HL-60/S4 treated with phorbol 12-myristate 13-acetate at 8.2 ng/mL for 4 days and 3 days (cell line): ENCODE results near the gene CCL25.
"Not testable (repeated sequence)": the region's sequence is repeated elsewhere in the genome, so short reads cannot be mapped to it uniquely, and the experiment has no call there.

ENCODE experiments used
- in situ Hi-C: fragments of 300-500 bp; cut with MboI; formaldehyde crosslinking; loops from 2 replicates; pipeline ENCODE4 v1.15.0; 2022; ENCODE audit warnings: low sequenced_read_pairs

Gene CCL25, protein sequence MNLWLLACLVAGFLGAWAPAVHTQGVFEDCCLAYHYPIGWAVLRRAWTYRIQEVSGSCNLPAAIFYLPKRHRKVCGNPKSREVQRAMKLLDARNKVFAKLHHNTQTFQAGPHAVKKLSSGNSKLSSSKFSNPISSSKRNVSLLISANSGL

DNA sequence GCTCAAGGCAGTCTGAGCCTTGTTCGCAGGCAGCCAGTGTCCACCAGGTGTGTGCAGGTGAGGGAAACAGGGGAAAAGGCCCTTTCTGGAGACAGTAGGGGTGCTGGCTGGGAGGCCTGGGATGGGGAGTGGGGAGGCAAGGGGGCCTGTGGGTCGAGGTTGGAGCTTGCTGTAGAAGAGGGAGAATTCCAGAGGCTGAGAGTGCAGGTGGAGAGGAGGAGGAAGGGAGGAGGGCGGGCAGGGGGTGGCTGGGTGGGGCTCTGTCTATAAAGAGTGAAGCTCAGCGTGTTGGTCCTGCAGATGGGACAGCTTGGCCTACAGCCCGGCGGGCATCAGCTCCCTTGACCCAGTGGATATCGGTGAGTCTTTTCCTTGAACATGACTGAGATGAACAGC is at the start of gene CCL25:
TSS of gene CCL25 (plus strand) at position 297 of the 396 bp plus-strand sequence. CDS start 290 bp downstream, outside the sequence.
- in situ Hi-C loops, result no loop called here

DNA sequence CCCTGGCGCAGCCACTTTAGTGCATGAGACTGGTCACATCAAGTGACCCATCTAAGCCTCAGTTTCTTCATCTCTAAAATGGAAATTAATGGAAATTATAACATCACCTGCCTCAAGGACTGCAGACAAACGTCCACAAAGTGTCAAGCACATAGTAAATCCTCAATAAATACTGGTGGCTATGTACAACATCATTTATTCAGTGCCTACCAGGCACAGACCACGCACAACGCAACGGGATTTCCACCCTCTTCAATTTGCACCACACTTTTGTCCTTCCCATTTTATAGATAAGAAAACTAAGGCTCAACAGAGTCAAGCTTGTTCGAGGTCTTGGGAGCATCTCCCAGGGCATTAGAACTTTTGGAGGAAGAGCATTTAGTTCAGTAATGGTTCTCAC is 48.6 kb upstream of the CCL25 start:
- in situ Hi-C loops, result loop anchor here (25.0 kb wide), 1 partner anchor 258 kb away; no protein-coding TSS in a partner anchor

DNA sequence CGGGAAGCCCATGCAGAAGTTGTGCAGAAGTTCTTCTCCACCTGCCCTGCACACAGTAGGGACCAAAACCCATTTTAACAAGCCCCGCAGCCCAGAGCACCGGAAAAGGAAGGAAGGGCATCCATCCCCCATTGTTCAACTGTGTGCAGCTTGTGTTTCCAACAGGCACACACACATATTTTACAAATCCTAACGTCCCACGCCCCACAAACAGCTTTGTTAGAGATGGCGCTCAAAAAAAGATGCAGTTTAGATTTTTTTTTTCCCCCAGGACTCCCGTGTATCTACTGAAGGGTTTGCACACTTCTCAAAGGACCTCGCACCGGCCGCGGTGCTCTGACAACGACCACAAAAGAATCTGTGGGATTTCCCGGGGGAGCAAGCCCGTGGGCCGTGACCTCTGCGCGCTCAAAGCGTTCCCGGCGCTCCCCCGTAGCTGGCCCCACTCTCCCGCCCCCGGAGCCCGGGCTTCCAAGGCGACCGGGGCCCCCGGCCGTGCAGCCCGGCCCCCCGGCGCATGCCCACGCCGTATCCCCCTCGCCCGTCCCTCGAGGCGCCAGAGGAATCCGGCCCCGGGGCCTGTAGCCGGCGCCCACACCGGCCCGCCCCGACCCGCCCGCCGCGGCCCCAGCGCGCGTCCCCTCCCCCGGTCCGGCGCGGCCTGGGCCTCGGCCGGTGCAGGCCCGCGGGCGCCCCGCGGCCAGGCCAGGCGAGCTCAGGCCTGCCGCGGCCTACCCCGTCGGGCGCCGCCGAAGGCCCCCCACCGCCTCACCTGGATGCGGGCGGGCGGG is 47.6 kb upstream of the CCL25 start:
- in situ Hi-C loops, result loop anchor here (25.0 kb wide), 1 partner anchor 257 kb away; no protein-coding TSS in a partner anchor

DNA sequence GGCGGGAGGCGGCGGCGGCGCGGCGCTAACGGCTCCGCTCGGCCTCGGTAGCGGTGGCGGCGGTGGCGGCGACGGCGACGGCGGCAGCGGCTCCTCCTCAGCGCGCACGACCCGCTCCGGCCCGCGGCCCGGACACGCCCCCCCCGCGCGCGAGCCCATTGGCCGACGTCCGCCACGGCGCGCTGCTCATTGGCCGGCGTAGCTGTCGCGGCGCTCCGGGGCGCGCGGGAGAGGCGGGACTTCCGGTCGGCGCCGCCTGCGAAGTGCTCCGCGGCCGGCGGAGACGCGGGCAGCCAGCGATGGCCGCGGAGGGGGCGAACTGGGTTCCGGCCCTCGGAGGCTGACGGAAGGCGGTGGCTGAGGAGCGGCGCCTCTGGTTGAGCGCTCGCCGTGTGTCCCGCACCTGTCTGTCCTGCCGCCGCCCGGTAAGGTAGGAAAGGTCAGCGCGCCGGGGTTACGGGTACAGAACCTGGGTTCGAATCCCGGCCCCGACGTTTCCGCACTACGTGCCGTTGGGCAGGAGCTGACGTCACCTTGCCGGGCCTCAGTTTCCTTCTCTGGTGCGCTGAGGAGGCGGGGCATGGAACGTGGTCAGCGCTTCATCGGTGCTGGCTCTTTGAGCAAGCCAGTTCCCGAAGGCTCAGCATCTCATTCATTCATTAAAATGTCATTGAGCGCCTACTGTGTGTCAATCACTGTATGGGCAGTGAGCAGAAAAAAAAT is 46.9 kb upstream of the CCL25 start, which contains the start of gene ELAVL1:
TSS of gene ELAVL1 (minus strand) at position 108 of the 723 bp plus-strand sequence. CDS start 13,826 bp downstream, outside the sequence.
- in situ Hi-C loops, result loop anchor here (25.0 kb wide), 1 partner anchor 257 kb away; no protein-coding TSS in a partner anchor

DNA sequence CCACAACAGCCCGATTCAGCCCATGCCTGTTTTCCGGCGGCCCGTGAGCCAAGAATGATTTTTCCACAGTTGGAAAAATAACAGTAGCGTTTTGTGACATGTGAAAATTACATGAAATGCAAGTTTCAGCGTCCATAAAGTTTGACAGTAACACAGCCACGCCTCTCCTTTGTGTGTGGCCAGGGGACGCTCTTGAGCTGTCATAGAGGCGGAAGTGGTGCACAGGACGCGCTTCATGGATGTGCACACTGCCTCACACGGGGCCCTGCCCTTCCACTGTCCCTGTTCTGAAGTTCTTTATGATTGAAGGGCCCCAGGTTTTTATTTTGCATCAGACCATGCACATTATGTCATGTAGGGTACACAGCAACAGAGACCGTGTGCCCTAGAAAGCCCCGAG is 34.8 kb upstream of the CCL25 start:
- in situ Hi-C loops, result loop anchor here (25.0 kb wide), 1 partner anchor 244 kb away; no protein-coding TSS in a partner anchor

DNA sequence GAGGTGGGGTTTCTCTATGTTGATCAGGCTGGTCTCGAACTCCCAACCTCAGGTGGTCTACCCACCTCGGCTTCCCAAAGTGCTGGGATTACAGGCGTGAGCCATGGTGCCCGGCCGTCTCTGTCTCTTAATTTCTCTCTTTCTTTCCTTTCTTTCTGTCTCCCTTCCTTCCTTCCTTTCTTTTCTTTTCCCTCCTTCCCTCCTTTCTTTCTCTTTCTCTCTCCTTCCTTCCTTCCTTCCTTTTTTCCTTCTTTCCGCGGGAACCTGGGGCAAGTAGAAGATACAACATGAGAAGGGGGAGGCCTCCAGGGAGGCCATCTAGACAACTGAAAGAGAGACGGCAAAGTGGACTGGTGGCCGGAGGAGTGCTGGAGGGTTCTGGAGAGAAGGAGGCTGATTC is 31.9 kb upstream of the CCL25 start:
- in situ Hi-C loops, result loop anchor here (25.0 kb wide), 1 partner anchor 242 kb away; no protein-coding TSS in a partner anchor

DNA sequence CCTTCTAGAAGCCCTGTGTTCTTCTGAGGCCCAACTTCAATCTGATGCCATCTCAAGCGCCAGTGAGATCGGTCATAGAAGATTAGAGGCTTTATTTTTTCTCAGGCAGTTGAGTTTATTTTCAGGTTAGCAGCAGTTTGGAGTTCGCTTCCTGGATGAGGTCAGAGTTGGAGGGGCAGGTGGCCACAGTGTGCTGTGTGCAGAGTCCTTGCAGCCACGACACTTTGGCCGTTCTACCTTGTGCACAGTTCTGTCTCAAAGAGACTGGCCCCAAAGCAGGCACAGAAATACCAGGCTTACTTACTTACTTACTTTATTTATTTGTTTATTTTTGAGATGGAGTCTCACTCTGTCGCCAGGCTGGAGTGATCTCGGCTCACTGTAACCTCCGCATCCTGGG is 31.2 kb upstream of the CCL25 start:
- in situ Hi-C loops, result loop anchor here (25.0 kb wide), 1 partner anchor 241 kb away; no protein-coding TSS in a partner anchor

DNA sequence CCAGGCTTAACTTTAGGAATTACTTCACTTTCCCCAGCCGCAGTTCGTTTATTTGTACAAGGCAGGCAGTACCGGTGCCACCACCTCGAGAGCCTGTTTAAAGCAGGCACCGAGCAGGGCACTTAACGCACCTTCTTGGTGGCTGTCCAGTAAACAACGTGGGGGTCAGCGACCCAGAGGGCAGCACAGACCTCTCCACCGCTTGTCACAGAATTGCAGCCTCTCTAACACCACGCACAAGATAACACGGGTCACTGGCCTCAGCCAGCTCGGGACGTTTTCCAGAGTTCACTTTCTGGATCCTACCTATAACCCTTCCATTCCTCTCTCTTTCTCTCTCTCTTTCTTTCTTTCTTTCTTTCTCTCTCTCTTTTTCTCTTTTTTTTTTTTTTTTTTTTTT is 30.3 kb upstream of the CCL25 start:
- in situ Hi-C loops, result loop anchor here (25.0 kb wide), 1 partner anchor 240 kb away; no protein-coding TSS in a partner anchor

DNA sequence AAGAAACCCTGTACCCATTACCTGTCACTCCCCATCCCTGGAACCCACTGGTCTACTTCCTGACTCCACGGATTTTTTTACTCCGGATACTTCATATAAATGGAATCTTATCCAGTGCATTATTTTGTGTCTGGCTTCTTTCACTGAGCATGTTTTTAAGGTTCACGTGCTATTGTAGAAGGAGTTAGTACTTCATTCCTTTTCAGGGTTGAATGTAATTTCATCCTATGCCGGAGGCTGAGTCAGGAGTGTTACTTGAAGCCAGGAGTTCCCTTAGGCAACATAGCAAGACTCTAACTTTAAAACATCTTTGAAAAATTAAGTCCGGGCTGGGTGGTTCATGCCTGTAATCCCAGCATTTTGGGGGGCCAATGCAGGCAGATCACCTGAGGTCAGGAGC is 29.2 kb upstream of the CCL25 start:
- in situ Hi-C loops, result loop anchor here (25.0 kb wide), 1 partner anchor 239 kb away; no protein-coding TSS in a partner anchor

DNA sequence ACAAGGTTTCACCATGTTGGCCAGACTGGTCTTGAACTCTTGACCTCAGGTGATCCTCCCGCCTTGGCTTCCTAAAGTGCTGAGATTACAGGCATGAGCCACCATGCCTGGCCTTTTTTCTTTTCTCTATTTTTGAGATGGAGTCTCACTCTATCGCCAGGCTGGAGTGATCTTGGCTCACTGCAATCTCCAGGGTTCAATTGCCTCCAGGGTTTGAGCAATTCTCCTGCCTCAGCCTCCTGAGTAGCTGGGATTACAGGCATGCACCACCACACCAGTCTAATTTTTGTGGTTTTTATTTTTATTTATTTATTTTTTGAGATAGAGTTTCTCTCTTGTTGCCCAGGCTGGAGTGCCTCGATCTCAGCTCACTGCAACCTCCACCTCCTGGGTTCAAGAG is 28.3 kb upstream of the CCL25 start:
- in situ Hi-C loops, result loop anchor here (25.0 kb wide), 1 partner anchor 238 kb away; no protein-coding TSS in a partner anchor

DNA sequence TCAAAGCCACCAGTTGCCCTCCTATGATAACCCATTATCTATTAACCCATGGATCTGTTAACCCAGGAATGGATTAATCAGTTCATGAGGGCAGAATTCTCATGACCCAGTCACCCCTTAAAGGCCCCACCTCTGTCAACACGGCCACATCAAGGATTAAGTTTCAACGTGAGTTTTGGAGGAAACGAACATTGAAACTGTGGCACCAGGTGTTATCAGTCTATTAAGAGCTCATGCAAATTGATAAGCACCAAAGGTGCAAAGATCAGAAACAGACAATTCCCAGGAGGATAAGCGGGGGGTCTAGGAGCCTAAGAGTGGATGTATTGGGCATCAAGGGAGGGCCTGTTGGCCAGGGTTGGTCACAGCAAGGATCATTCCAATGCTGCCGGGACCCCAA is 27.2 kb upstream of the CCL25 start:
- in situ Hi-C loops, result no loop called here

DNA sequence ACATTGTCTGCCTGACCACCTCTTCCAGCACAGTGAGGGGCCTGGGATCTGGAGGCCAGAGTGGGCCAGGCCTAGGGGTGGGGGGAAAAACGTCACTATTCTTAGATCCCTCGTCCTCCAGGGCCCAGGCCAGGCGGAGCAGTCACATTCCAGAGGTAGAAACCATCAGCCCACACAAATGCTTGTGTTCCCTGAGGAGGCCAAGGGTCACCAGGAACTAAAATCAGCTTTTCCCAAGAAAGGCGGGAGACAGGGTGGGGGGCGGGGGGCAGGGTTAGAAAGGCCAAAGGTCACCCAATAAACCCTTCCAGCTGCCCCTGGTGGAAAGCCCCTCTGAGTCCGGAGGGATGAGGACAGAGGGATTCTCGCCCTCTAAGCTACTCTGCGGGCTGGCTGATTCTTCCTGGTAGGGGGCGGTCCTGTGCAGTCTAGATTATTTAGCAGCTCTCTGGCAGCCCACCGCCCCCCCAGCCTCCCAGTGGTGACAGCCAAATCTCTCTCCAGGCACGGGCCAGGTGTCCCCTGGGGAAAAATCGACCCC is 23.5 kb upstream of the CCL25 start:
- in situ Hi-C loops, result no loop called here

DNA sequence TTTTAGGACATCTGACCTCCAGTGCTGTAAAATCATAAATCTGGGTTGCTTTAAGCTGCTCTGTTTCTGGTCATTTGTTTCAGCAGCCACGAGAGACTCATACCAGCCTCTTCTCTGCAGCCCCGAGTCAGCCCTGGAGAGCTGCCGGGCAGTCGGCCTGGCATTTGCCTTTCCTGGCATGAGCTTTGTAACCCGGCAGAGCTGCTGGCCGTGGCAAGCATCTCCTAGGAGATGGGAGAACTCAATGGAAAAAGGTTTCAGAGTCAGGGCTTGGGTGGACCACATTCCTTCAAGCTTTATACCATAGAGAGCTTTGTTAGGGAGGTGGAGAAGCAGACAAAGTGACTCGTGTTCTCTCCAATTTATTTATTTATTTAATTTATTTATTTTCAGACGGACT is 21.6 kb upstream of the CCL25 start:
- in situ Hi-C loops, result no loop called here

DNA sequence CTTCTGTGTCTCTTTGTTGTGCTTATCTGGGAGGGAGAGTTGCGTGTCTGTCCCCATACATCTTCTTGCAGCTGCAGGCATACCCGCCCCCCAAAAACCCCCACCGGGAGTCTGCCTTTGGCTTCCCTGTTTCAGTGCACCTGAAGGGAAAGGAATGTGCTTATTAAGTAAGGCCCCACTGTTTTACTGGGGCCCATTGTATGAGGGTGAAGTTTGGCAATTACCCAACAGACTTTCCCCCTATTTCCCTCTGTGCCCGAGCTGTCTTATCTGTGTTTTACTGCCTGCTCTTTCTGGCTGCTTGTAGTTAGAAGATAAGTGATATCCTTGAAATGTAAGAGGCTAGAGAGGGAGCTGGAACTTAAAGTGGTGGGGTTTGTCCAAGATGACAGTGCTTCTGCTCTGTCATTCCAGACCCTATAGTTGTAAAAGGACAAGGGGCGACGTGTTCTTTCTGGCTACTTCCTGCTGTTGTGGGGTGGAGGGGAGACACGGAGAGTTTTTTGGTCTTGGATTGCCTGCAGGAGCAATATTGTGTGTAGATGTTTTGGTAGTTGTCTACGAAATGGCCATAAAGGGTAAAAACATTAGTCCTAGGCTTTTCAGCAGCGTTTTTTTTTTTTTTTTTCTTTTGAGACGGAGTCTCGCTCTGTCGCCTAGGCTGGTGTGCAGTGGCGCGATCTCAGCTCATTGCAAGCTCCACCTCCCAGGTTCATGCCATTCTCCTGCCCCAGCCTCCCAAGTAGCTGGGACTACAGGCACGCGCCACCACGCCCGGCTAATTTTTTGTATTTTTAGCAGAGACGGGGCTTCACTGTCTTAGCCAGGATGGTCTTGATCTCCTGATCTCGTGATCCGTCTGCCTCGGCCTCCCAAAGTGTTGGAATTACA is 19.0 kb upstream of the CCL25 start:
- in situ Hi-C loops, result not testable (repeated sequence)

DNA sequence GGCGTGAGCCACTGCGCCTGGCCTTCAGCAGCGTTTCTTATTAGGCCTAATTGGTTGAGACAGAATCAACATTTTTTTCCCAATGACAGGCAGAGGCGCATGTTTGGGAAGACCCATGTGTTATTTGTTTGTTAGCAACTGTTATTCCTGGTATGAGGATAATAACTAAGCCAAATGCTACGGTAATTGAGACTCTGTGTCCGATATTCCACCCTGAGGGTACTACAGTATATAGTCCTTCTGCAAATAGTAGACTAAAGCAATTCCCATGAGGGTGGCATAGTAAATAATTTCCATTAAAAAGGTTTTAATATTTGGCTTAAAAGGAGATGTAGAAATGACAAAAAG is 18.4 kb upstream of the CCL25 start:
- in situ Hi-C loops, result no loop called here

DNA sequence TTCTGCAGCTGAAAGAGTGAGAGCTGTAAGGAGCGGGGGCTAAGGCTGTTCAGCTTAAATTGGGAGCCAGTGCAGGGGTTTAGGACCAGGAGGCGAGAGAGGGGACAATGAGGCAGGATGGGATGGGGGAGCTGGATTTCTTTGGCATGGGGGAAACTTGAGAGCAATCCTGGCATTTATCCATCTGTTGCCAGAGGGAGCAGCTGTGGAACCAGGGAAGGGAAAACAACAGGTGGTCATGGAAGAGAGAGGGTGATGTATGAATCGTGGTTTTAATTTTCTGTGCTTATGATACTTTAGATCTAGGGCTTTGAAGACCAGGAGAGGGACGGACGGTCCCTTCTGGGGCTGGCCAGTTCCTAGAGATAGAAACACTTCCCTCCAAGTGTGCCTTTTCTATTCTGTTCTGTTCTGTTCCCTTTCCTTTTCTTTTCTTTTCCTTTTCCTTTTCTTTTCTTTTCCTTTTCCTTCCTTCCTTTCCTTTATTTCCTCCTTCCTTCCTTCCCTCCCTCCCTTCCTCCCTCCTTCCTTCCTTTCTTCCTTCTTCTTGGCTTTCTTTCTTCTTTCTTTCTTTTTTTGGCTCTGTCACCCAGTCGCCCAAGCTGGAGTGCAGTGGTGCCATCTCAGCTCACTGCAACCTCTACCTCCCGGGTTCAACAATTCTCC is 16.0 kb upstream of the CCL25 start:
- in situ Hi-C loops, result no loop called here

DNA sequence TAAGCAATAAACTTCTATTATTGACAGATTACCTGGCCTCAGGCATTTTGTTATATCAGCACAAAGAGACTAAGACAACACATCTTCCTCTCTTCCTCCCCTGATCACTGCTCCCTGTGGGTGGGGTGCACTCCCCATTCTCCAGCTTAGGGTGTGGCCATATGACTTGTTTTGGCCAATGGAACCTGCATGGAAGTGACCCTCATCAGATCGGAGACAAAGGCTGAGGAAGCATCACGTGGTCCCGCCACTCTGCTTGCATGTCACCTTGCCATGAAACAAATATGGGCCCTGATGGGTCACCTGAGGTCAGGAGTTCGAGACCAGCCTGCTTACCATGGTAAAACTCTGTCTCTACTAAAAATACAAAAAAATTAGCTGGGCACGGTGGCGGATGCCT is 13.7 kb upstream of the CCL25 start:
- in situ Hi-C loops, result no loop called here

DNA sequence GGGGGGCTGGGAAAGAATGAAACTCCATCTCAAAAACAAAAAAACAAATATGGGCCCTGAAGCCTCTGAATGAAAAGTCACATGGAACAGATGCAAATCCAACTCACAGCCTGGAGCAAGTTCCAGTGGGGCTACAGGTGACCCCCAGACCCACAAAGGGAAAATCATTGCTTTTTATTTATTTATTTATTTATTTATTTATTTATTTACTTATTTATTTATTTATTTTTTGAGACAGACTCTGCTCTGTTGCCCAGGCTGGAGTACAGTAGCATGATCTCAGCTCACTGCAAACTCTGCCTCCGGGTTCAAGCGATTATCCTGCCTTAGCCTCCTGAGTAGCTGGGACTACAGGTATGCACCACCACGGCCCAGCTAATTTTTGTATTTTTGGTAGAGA is 13.3 kb upstream of the CCL25 start:
- in situ Hi-C loops, result no loop called here

DNA sequence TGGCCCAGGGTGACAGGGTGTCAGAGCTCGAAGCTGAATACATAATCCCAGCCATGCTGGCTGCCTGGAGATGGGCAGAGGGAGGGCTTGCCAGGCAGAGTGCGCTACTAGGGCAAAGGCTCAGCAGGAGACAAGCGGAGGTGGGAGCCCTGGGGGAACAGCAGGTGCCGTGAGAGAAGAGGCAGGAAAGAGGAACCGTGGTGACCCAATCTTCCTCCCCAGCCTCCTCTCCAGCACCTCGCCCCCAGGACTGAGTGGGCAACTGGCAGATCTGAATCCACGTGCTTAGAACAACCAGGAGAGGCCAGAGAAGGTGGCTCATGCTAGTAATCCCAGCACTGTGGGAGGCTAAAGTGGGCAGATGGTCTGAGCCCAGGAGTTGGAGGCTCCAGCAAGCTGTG is 11.0 kb upstream of the CCL25 start:
- in situ Hi-C loops, result no loop called here

DNA sequence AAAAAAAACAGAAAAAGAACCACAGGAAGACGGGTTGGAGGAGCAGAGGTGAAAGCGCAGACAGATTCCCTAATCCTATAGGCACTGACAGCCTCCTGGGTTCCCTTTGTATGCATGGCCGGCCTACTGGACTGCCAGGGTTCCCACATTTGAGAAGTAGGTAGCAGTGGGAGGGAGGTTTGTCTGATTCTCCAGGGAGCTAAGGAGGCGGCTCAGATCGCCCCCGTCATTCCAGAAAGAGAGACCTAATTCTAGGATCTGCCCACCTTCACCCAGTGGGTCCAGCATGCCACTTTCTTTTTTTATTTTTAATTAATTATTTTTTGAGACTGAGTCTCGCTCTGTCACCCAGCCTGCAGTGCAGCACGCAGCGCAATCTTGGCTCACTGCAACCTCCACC is 9.7 kb upstream of the CCL25 start:
- in situ Hi-C loops, result no loop called here
